GM18870 (cell line): ENCODE results near the gene EPHA7.

Experiments
- ATAC-seq: cut with Tn5 transposase; IDR thresholded peaks from one replicate; pipeline ENCODE4 v1.9.1; 2021; ENCODE audit warnings: moderate library complexity; ENCODE audit not compliant: unreplicated experiment

The EPHA7 gene

DNA sequence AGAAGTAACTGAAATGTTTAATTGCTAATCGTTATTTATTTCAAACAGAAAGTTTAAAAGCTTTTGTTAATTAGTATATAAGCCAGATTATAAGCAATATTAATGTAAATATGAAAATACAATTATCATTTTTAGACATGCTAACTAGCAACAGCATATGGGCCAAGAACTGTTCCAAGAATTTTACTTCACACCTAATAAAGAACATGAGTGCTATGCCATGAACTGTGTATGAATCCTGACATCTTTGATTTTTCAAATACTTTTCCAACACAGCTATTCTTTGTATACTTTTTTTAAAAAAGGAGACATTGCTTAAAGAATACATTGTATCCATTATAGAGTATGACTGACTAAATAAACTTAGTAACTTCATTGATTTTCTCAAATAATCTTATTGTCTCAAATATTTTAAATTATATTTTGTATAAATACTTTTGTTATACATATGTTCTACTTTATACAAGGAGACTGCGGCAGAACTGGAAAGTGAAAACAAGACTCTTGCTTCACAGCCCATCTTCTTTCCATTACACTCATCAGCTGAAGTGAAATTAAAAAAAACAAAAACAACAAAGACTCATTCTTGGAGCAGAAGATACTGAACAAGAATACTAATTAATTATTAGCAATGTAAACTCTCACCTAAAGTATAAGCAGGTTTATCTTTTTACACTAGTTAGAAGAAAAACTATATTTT, 89.9 kb downstream of the EPHA7 start:
- ATAC-seq, result no peak

DNA sequence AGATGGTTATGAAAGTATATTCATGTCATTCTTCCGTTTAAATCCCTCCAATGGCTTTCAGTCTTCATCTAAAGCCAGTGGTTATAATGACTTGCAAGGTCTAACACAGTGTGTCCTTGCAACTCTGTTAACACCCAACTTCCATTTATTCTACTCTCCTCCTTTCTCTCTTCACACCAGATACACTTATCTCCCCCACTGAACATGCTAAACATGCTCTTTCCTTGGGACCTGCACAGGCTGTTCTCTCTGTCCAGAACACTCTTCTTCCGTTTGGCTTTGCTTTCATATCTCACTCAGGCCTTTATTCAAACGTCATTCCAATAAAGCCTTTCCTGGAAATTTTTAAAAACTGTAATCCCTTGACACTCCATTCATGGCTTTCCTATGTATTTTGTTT, 91.5 kb downstream of the EPHA7 start:
- no peak for ATAC-seq

DNA sequence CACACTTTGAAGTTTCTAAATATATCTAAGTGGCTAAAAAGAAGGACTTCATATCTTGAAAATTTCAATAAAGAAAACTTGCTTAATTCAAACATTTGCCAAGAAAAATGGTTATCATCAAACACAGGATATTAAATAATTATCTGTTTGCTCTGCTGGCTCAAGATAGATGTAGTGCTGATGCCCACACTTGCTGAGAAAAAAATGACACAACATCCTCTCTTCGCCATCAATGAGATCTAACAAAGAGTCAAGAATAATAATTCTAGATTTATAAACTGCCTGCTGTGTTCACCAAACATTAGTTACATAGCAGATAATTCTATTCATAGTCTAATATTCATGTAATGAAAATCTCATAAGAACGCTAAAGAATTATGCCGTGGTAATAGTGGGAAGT, 93.6 kb downstream of the EPHA7 start:
- no peak for ATAC-seq

DNA sequence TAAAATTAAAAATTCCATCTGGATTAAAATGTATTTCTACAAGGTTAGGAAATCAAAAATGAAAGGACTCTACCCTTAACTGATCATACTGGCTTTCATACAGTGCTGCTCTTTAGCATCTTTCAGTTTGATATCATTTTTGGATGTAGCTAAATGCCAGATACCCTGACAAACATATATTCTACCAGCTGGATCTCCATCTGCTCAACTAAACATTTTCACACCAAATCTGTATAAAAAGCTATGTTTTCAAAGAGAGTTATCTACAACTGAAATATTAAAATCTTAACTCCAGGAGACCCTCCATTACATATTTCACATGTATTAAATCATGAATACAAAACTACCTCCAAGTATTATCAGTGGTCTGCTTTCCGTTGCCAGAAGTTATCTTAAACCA, 95.7 kb downstream of the EPHA7 start:
- ATAC-seq, result no peak

DNA sequence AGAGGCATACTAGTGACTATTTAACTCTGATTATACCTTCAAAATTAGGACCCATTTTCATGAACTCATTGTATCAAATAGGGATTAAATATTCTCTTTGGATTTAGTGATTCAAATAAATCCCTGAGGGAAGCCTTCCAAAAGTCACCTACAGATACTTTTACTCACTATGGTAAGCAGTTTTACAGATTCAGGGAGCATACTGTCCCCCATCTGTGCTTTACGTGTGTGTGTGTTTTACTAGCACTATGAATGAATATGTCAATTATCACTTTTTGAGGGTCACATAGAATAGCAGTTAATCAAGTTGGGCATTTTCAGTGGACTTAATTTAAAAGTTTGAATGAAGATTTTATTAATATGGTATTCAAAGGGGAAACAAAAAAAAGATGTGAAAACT, 96.7 kb downstream of the EPHA7 start:
- no peak for ATAC-seq

DNA sequence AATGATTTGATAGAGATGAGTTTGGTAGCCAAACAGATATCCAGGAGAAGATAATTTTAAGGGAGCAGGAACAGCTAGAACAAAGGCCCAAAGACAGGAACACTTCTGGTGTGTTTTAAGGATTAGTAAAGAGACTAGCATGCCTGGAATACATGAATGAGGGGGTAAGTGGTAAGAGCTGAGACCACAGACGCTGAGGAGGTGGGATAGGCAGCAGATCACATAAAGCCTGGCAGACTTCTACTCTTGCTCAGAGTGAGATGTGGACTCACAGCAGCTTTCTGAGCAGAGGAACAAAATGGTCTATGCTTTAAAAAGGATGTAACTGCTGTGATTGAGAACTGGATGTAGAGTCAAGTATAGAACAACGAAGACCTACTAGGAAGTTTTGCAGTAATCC, 100.1 kb downstream of the EPHA7 start:
- no peak for ATAC-seq

DNA sequence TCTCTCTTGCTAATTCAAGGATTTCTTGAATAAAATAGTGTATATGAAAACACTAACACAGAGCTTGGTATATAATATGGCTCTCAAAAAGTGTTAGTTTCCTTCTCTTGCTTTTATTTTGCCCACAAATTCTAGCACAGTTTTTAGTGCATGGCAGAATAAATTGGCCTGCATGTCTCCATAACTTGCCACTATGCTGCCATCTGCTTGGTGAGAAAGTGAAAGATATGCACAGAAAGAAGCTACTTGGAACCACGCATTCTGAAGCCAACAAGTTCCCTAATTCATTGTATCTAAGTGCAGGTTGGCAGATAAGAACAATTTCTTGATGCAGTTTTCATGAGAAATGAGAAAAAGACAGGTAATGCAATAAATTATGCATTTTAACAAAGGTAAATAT, 101.2 kb downstream of the EPHA7 start:
- ATAC-seq, result no peak

DNA sequence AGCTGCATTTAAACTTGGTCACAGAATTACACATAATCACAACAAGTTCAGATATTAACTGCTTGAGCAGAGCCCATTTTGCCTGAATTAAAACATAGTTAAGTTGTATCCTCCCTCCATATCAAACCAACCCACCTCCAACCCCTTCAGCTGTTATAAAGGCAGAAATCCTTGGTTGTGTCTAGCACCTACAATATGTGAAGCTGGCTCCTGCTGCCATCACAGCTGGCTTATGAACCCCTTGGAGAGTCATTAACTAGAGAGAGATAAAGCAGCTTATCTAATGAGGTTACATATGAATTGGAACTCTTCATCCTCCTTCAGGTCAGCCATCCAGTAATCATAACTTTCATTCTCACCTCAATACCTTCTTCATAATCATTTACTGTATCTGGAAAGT, 101.8 kb downstream of the EPHA7 start:
- no peak for ATAC-seq

GRCh38 chr6:93307505-93308409, 111.6 kb downstream of the EPHA7 start:
- no peak for ATAC-seq

GRCh38 chr6:93305088-93305487, 114.3 kb downstream of the EPHA7 start:
- ATAC-seq, result no peak

DNA sequence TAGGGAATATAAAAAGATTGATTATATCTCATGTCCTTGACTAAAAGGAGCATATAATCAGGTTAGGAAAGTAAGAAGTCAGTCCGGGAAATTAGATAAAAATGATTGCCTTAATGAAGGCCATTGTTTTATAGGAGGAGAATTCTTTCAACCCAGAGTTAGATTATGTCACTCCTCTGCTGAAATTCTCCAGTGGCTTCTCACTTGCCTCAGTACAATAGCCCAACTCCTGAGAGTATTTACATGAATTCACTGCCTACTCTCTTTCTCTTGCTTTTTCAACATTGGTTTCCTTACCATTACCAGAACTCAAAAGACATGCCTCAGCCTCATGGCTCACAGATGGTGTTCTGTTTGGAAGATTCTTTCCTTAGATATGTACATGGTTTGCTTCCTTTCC, 114.9 kb downstream of the EPHA7 start:
- no peak for ATAC-seq

GRCh38 chr6:93300661-93301060, 118.7 kb downstream of the EPHA7 start:
- no peak for ATAC-seq

DNA sequence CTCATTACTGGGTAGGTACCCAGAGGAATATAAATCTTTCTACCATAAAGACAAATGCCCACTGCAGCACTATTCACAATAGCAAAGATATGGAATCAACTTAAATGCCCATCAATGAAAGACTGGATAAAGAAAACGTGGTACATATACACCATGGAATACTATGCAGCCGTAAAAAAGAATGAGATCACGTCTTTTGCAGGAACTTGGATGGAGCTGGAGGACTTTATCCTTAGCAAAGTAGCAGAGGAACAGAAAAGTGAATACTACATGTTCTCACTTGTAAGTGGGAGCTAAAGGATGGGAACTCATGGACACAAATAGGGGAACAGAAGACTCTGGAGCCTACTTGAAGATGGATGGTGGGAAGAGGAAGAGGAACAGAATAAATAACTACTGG, 119.7 kb downstream of the EPHA7 start:
- no peak for ATAC-seq

GRCh38 chr6:93295631-93296030, 123.7 kb downstream of the EPHA7 start:
- no peak for ATAC-seq

DNA sequence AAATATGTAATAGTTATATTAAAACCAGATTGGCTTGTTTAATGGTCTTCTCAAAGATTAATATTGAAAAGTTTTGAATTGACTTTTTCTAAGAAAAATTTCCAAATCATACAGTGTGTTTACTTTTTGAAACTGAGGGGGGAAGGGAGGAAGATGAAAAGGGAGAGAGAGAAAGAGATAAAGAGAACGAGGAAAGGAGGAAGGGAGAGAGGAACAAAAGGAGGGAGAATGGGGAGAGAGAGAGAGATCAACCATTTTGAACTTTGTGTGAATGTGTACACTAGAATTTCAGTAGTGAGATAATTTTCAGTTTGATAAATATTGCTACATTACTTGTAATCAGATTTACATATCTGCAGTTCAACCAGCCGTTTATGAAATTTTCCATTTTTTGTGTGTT, 124.5 kb downstream of the EPHA7 start:
- ATAC-seq, result no peak

GRCh38 chr6:93293872-93294271, 125.5 kb downstream of the EPHA7 start:
- ATAC-seq, result no peak

GRCh38 chr6:93293460-93293859, 125.9 kb downstream of the EPHA7 start:
- ATAC-seq, result no peak

DNA sequence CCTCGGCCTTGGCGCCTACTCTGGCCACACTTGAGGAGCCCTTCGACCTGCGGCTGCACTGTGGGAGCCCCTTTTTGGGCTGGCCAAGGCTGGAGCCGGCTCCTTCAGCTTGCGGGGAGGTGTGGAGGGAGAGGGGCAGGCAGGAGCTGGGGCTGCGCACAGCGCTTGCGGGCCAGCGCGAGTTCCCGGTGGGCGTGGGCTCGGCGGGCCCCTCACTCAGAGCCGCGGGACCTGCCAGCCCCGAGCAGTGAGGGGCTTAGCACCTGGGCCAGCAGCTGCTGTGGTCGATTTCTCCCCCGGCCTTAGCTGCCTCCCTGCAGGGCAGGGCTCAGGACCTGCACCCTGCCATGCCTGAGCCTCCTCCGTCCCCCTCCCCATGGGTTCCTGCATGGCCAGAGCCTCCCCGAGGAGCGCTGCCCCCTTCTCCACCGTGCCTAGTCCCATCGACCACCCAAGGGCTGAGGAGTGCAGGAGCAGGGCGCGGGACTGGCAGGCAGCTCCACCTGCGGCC, 136.8 kb downstream of the EPHA7 start:
- no peak for ATAC-seq

GRCh38 chr6:93278241-93278640, 141.1 kb downstream of the EPHA7 start:
- no peak for ATAC-seq

GRCh38 chr6:93272896-93273295, 146.5 kb downstream of the EPHA7 start:
- no peak for ATAC-seq

DNA sequence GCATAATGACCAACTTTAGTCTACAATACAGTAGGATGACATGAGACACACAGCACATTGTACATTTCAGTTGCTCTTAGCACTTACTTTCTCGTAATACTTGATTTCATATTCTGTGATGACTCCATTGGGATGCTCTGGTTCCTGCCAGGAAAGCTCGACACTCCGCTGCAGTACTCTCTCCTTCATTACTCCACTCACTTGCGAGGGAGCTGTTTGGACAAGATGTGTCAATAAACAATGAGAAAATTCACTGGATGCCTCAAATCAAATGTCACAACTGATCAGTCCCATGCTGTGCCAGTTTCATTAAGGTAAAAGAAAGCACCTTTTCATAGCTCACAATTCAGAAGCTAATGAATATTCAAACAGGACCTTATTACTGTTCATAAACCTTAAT, 147.1 kb downstream of the EPHA7 start:
- ATAC-seq, result no peak

DNA sequence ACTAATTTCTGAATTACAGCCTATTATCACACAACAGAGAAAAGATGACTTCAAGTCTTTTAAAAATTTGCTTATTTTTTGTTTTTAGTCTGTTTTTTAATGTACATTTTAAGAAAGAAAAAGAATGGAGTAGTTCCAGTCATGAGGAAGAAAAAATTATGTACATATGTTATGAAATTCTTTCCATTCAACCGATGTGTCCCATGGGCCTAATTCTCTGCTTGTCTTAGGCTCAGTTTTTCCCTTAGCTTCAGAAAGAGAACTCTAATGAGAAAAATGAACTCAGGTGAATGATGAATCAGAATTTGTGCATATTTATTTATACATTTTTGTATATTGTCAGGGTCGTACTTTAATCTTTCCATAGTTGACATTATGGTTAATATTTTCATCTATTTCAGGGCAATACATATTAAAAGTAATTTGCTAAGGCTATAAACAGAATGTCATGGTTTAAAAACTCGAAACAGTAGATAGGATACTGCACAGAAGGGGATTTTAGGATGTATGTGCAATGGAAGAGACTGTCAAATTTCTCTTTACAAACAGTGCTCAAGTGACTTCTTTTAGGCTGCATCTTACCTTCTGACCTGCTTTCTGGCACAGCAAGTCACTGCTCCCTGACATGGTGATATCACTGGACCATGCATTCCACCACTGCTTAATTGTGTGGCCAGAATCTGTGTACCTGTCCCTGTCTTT, 153.1 kb downstream of the EPHA7 start:
- ATAC-seq, result no peak
